Parathyroid adenoma (tissue), 2 donors: ENCODE results near the gene NDUFV2.
"Not testable (repeated sequence)": the region's sequence is repeated elsewhere in the genome, so short reads cannot be mapped to it uniquely, and the experiment has no call there.

Experiments
- H2AFZ ChIP-seq: fragments of 300-600 bp; sonication (generic); one replicate; pipeline ENCODE4 v1.7.0; 2017; ENCODE audit warnings: antibody characterized with exemption, mild to moderate bottlenecking
- H3K27ac ChIP-seq: fragments of 300-600 bp; sonication (generic); one replicate; pipeline ENCODE4 v1.7.0; 2017
- H3K27me3 ChIP-seq: fragments of 300-600 bp; sonication (generic); one replicate; pipeline ENCODE4 v1.7.0; 2017; ENCODE audit warnings: low read length; ENCODE audit not compliant: control insufficient read depth, insufficient read depth
- H3K36me3 ChIP-seq: fragments of 300-600 bp; sonication (generic); one replicate; pipeline ENCODE4 v1.7.0; 2017; ENCODE audit warnings: low read length; ENCODE audit not compliant: control insufficient read depth, insufficient read depth
- H3K4me1 ChIP-seq: fragments of 300-600 bp; sonication (generic); one replicate; pipeline ENCODE4 v1.7.0; 2017; ENCODE audit warnings: control low read depth
- H3K4me2 ChIP-seq: fragments of 300-600 bp; sonication (generic); one replicate; pipeline ENCODE4 v1.7.0; 2017; ENCODE audit warnings: low read length
- H3K4me3 ChIP-seq: fragments of 300-600 bp; sonication (generic); one replicate; pipeline ENCODE4 v1.7.0; 2017; ENCODE audit warnings: low read depth, low read length
- H3K79me2 ChIP-seq: fragments of 300-600 bp; sonication (generic); one replicate; pipeline ENCODE4 v1.7.0; 2017; ENCODE audit warnings: control low read depth
- H3K9ac ChIP-seq: fragments of 300-600 bp; sonication (generic); one replicate; pipeline ENCODE4 v1.7.0; 2017; ENCODE audit warnings: mild to moderate bottlenecking
- H3K9me3 ChIP-seq: fragments of 300-600 bp; sonication (generic); one replicate; pipeline ENCODE4 v1.7.0; 2017; ENCODE audit warnings: low read length; ENCODE audit not compliant: control insufficient read depth
- TF ChIP-seq, protein P1 (sequence below): fragments of 300-600 bp; sonication (generic); IDR thresholded peaks from one replicate; pipeline ENCODE4 v1.7.0; 2017; ENCODE audit warnings: antibody characterized with exemption, mild to moderate bottlenecking
- donor health status: primary hyperparathyroidism.

NDUFV2 gene

GRCh38 chr18:9086624-9087023 lies 15.9 kb upstream of the NDUFV2 start:
- H2AFZ ChIP-seq = no peak overlapping the region
- H3K27me3 ChIP-seq = no peaks in the 10 kb centered on the region
- H3K36me3 ChIP-seq = no peaks in the 10 kb centered on the region
- H3K9ac ChIP-seq = no peak overlapping the region
- no peak overlapping the region for H3K4me3 ChIP-seq
- H3K9me3 ChIP-seq = no peaks in the 10 kb centered on the region
- H3K4me1 ChIP-seq = peaks cover 6% of the 10 kb centered on the region
- H3K27ac ChIP-seq = no peak overlapping the region
- no peak overlapping the region for H3K4me2 ChIP-seq
- TF ChIP-seq, protein P1, sequence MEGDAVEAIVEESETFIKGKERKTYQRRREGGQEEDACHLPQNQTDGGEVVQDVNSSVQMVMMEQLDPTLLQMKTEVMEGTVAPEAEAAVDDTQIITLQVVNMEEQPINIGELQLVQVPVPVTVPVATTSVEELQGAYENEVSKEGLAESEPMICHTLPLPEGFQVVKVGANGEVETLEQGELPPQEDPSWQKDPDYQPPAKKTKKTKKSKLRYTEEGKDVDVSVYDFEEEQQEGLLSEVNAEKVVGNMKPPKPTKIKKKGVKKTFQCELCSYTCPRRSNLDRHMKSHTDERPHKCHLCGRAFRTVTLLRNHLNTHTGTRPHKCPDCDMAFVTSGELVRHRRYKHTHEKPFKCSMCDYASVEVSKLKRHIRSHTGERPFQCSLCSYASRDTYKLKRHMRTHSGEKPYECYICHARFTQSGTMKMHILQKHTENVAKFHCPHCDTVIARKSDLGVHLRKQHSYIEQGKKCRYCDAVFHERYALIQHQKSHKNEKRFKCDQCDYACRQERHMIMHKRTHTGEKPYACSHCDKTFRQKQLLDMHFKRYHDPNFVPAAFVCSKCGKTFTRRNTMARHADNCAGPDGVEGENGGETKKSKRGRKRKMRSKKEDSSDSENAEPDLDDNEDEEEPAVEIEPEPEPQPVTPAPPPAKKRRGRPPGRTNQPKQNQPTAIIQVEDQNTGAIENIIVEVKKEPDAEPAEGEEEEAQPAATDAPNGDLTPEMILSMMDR = no peak
- H3K79me2 ChIP-seq = no peaks in the 10 kb centered on the region

GRCh38 chr18:9087144-9087543 lies 15.4 kb upstream of the NDUFV2 start:
- H3K4me2 ChIP-seq = no peak overlapping the region
- no peak overlapping the region for H3K27ac ChIP-seq
- H3K36me3 ChIP-seq = no peaks in the 10 kb centered on the region
- TF ChIP-seq, protein P1 = no peak
- no peak overlapping the region for H3K9ac ChIP-seq
- H3K27me3 ChIP-seq = no peaks in the 10 kb centered on the region
- no peak overlapping the region for H2AFZ ChIP-seq
- no peaks in the 10 kb centered on the region for H3K79me2 ChIP-seq
- no peaks in the 10 kb centered on the region for H3K9me3 ChIP-seq
- H3K4me1 ChIP-seq = peaks cover 6% of the 10 kb centered on the region
- H3K4me3 ChIP-seq = no peak overlapping the region

DNA sequence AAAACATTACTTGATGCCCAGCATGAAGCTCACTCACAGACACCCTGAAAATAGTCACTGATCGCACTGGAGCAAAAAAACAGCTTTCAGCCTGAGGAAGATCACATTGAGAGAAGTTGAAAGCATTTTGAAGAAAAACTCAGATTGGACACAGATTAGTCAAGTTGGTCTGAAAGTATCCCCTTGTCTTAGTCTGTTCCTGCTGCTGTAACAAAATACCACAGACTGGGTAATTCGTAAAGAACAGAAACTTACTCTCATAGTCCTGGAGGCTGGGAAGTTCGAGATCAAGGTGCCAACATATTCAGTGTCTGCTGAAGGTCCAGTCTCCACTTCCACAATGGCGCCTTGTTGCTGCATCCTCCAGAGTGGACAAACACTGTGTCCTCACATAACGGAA lies 14.2 kb upstream of the NDUFV2 start:
- H3K9me3 ChIP-seq = no peaks in the 10 kb centered on the region
- H3K4me3 ChIP-seq = no peak overlapping the region
- no peaks in the 10 kb centered on the region for H3K79me2 ChIP-seq
- no peaks in the 10 kb centered on the region for H3K36me3 ChIP-seq
- H3K4me1 ChIP-seq = no peaks in the 10 kb centered on the region
- H3K4me2 ChIP-seq = no peak overlapping the region
- H3K27me3 ChIP-seq = no peaks in the 10 kb centered on the region
- no peak overlapping the region for H2AFZ ChIP-seq
- TF ChIP-seq, protein P1 = no peak
- H3K27ac ChIP-seq = no peak overlapping the region
- no peak overlapping the region for H3K9ac ChIP-seq

DNA sequence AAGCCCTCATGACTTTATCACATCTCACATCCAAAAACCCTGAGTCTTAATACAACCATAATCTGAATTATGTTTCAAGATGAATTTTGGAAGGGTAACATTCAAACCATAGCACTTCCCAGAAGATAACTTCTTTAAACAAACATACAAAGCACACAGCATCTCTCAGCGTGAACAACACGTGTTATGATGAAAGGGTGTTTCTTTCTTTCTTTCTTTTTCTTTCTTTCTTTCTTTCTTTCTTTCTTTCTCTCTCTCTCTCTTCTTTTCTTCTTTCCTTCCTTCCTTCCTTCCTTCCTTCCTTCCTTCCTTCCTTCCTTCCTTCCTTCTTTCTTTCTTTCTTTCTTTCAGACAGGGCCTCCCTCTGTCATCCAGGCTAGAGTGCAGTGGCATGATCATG lies 13.8 kb upstream of the NDUFV2 start:
- not testable (repeated sequence) for H3K9me3 ChIP-seq, H3K4me1 ChIP-seq, H2AFZ ChIP-seq, H3K4me3 ChIP-seq, H3K9ac ChIP-seq, H3K27me3 ChIP-seq, H3K36me3 ChIP-seq, H3K4me2 ChIP-seq, H3K27ac ChIP-seq, H3K79me2 ChIP-seq

GRCh38 chr18:9090578-9090977 lies 11.9 kb upstream of the NDUFV2 start:
- H3K9me3 ChIP-seq = no peaks in the 10 kb centered on the region
- no peak overlapping the region for H3K27ac ChIP-seq
- H3K4me2 ChIP-seq = no peak overlapping the region
- H3K4me3 ChIP-seq = no peak overlapping the region
- no peaks in the 10 kb centered on the region for H3K4me1 ChIP-seq
- H3K9ac ChIP-seq = no peak overlapping the region
- no peaks in the 10 kb centered on the region for H3K36me3 ChIP-seq
- TF ChIP-seq, protein P1 = no peak
- H3K27me3 ChIP-seq = no peaks in the 10 kb centered on the region
- no peak overlapping the region for H2AFZ ChIP-seq
- H3K79me2 ChIP-seq = no peaks in the 10 kb centered on the region
